Stimulated activated CD4-positive, alpha-beta T cell treated with anti-CD3 and anti-CD28 coated beads, Interleukin-2, amount 100 ng/mL, for 4 hours (primary cell): ENCODE results near the gene TMEM171.

Source experiments
- DNase-seq: peaks from one replicate; pipeline ENCODE4 v3.0.0-alpha.2; 2020; ENCODE audit warnings: low read depth

The TMEM171 gene, protein sequence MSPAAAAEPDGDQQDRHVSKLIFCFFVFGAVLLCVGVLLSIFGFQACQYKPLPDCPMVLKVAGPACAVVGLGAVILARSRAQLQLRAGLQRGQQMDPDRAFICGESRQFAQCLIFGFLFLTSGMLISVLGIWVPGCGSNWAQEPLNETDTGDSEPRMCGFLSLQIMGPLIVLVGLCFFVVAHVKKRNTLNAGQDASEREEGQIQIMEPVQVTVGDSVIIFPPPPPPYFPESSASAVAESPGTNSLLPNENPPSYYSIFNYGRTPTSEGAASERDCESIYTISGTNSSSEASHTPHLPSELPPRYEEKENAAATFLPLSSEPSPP

DNA sequence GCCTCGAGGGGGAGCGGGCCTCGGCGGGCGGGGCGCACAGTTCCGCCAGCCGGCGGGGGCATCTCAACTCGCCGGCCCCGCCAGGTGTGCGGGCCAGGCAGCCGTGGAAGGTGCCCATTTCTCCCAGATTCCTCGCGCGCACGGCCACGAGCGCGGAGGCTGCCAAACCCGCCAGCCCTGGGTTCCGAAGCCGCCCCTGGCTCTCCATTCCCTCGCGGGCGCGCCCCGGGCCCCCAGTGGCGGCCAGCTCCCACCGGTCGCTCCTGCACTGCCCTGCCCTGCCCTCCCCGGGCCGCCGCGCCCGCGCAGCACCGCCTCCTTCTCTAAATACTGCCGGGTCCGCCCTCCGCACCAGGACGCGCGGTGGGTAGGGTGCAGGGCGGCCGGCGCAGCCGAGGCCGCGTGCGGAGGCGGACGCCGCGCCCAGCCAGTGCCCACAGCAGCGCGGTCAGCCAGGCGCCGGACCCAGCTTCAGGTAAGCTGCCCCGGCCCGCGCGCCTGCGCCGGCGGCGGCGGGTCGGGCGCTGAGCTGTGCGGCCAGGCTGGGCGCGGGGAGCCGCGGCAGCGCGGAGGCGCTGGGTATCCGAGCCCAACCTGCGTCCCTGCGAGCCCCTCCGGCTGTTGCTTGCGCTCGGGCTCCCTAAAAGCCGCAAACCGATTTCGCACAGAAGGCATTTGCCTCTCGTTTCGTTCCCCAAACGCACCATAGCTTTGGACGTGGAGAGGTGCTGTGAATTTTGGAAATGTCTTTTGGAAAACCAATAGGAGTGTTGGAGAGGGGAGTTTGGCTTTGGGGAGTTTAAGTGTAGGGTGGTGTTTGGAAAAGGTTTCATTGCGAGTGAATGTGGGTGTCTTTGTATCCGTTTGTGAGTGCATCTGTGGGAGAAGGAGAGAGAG is at the start of gene TMEM171:
TSS of gene TMEM171 (plus strand) at position 354 of the 897 bp plus-strand sequence. CDS start 2,799 bp downstream, outside the sequence.
- no peak for DNase-seq

DNA sequence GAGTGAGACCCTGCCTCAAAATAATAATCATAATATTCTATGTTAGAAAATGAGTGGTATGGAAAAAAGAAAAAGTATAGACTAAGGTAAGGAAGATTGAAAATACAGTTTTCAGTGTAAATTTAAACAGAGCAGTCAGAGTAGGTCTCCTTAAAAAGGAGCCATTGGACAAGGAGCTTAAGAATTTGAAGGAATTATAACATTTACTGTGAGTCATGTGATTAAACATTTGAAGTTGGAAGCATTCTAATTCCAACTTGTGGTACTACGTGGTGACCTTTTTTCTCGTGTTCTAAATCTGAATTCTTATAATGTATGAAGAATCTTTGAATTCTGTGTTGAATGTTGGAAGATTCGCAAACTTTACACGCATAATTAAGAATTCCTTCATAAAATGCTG is 39.3 kb upstream of the TMEM171 start:
- DNase-seq, result no peak

DNA sequence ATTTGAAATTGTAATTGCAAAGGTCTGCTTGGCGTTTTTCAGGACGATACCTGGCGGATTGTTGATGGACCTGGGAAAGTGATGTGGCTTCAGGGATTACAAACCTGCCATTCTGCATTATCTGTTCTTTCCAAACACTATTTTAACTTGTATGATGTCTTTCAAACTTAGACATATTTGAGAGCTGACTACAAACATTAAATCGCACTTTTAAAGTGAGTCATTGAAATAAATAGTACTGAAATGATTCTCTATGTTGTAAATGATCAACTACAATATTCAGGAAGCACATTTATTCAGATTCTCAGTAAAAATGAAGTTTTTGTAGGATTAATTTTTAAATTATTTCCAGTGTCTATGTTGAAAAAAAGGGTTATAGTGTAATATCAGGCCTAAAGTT is 32.3 kb upstream of the TMEM171 start:
- no peak for DNase-seq

DNA sequence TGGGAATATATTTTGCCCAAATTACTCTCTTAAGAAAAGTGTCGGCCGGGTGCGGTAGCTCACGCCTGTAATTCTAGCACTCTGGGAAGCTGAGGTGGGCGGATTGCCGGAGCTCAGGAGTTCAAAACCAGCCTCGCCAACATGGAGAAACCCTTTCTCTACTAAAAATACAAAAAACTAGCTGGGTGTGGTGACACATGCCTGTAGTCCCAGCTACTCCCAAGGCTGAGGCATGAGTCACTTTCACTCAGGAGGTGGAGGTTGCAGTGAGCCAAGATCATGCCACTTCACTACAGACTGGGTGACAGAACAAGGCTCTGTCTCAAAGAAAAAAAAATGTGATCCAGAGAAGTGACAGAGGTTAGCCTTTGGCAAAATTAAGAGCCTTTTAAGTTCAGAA is 26.4 kb upstream of the TMEM171 start:
- no peak for DNase-seq

DNA sequence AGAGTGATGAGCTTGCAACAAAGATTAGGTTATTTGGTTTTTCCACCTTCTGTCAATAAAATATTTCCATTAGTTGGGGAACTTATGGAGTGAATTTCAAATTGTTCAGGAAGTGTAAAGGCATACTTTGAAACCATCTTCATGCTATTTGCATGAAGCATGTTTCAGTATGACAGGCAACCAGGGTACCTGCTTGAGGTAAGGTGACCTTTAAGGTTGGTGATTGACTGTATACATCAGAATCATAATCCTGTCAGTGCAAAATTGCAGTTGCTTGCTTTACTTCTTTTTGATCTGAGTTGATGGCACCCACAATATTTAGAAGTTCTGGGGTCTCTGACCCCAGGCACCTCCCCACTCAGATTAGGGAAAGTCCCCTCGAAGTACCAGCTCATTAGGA is 26.0 kb upstream of the TMEM171 start:
- DNase-seq, result no peak

DNA sequence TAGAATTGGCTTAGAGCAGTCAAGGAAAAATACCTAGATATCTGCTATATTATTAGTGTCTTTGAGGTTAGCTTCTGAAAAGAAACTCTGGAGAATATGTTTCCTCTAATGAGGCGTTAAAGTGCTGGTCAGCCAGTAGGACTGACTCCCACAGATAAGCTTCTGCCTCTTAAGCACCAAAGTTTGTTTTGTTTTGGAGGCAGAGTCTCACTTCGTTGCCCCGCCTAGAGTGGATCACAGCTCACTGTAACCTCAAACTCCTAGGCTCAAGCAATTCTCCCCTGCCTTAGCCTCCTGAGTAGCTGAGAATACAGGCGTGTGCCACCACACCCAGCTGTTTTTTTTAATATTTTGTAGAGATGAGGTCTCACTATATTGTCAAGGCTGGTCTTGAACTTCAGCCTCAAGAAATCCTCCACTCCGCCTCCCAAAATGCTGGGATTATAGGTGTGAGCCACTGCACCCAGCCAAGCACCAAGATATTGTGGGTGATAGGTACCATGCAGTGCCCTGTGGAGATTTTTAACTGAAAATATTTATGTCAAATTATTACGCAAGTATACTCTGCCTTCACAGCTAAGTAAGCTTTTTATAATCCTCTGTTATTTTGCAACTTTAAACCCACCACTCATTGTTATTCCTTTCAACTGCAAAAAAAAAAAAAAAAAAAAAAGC is 24.7 kb upstream of the TMEM171 start:
- DNase-seq, result no peak

DNA sequence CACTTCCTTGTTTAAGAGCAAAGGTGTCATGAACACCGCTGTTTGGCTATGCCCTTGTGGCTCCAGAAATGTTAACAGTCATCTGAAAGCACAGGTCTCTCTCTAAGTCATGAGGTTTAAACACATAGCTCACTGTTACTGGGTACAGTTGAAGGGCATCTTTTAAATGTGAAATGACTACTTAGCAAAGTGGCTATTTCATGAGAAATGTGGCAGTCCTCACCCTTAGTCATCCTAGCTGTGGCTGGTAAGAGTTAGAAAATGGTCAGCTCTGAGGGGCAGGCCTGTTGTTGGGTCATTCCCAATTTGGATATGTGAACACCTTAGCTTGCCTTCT is 24.2 kb upstream of the TMEM171 start:
- no peak for DNase-seq

DNA sequence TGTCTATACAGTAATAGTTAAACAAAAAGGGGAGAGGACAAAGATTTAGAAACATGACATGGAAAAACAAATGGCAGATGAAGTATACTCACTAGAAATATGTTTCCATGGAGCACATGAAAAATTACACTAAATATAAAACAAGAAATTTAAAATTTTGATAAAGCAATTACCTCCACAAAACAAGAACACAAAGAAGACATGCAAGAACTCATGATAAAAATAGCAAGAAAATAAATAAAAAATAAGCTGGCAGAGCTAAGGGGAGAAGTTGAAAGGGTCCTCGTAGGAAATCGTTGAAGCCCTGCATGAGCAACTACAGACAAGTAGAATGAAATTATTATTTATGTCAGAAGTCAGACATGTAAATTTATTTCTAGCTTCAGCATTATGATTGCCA is 22.6 kb upstream of the TMEM171 start:
- no peak for DNase-seq

DNA sequence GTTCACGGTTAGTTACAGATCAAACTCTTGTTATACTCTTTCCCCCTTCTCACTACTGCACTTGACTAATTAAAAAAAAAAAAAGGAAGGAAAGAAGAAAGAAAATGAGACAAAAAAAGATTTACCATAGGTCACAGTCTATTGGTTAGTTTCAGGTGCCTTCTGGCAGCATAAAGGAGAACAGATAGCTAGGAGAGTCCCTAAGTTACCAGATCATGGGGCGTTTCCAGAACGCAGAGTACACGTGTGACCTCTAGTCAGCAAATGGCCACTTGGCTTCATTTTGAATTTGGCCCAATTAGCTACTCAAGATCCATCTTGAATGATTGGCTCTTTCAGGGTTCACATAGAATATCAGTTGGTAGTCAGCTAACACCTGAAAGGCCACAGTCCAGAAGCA is 20.3 kb upstream of the TMEM171 start:
- DNase-seq, result no peak

DNA sequence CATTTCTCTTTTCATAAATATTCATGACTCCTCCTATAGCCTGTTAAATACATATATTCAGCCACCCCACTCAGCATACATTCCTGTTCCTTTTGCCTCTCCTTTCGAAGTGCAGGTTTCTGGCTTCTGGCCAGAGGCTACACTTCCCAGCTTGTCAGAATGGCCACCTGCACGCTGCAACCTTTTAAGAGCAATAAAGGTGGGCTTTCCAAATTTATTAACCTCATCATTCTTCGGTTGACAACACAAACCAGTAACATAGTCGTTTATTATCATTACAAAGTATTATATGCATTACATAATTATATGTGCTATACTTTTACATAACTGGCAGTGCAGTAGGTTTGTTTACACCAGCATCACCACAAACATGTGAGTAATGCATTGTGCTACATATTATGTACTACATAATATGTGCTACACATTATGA is 16.5 kb upstream of the TMEM171 start:
- no peak for DNase-seq

DNA sequence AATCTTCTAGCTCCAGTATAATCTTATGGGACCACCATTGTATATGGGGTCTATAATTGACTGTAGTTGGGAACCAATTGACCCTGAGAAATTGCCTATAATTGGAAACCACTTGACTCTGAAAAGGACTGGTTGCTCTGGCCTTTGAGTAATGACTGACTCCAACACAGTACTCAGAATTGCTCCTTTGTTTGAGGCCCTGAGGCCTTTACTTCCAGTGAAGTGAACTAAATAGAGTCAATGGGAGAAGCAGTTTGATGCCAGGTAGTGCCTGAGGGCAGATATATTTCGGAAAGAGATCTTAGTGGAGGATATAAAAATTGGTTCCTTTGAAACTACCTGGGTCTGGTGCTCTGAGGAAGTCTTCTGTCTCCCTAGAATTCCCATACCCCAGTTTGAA is 16.0 kb upstream of the TMEM171 start:
- DNase-seq, result no peak

DNA sequence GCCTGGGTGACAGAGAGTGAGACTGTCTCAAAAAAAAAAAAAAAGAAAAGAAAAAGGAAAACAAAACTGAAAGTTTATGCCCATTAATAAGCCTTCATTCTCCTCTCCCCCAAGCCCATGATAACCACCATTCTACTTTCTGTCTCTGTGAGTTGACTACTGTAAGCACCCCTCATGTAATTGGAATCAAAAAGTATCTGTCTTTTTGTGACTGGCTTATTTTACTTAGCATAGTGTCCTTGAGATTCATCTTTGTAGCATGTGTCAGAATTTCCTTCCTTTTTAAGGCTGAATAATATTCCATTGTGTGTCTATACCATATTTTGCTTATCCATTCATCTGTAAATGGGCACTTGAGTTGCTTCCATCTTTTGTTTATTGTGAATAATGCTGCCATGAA is 14.0 kb upstream of the TMEM171 start:
- DNase-seq, result no peak

DNA sequence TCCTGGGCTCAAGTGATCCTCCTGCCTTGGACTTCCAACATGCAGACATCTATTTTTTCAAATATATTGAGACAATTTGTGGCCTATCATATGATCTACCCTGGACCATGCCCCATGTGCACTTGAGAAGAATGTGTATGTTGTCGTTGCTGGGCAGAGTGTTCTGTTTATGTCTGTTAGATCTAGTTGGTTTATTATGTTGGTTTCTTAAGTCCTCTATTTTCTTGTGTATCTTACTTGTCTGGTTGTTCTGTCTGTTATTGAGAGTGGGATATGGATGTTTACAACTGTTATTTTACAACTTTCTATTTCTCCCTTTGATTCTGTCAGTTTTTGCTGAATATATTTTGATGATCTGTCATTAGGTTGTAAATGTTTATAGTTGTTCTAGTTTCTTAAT is 10.2 kb upstream of the TMEM171 start:
- DNase-seq, result no peak

DNA sequence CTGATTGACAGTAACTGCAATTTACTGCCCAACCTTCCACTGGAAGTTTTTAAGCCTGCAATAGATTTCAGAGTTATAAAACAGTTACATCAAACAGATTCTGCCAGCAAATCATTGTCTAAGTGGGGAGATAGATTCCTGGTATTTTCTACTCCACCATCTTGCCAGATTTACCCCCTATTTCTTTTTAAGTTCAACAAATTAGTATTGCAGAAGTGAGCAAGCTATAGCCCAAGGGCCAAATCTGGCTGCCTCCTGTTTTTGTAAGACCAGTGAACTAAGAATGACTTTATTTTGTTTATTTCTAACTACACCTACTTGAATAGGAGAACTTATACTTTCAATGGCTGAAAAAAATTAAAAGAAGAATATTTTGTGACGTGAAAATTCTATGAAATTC is 8.8 kb upstream of the TMEM171 start:
- no peak for DNase-seq

DNA sequence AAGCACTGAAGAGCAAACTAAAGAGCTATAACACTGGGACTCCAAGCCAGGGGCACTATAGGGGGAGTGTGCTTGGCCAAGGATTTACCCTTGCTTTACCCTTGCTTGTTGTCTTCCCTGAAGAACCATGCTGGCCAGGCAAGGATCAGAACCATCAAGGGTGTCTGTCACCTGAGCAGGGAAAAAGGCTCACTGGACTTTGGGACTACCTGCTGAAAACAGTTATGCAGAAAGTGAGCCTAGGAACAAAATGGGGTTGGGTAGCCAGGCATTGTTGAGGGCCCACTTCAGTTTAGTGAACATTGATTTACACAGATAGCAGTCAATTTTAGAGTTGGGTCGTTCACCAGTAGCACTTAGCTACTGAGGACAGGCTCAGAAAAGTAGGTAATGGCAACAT is 8.0 kb upstream of the TMEM171 start:
- DNase-seq, result no peak

DNA sequence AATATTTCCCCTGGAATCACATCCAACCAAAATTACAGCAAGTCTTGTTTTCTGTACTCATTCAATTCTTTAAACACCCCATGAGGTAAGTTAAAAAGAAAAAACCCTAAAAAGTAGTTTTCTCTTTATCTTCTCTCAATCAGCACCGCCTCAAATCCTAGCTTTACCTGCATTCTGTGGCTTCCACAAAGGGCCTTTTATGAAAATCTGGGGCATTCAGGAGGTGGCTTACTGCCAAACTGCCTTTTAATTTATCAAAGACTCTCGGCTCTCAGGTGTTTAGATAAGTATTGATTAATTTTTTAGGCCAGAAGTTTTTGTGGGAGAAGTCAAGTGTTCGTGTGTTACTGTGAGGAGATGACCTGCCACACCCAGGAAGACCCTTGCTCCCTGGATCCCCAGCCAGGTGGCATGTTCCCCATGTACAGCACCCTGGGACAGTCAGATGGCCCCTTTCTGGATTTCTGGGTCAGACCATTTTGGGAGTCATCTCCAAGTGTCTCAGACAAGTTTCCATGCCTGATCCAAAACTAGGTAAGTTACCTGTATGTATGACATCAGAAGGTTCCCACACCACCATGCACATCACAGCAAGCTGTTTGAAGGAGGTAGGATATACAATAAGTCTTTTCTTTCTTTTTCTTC is 6.2 kb upstream of the TMEM171 start:
- DNase-seq, result no peak

DNA sequence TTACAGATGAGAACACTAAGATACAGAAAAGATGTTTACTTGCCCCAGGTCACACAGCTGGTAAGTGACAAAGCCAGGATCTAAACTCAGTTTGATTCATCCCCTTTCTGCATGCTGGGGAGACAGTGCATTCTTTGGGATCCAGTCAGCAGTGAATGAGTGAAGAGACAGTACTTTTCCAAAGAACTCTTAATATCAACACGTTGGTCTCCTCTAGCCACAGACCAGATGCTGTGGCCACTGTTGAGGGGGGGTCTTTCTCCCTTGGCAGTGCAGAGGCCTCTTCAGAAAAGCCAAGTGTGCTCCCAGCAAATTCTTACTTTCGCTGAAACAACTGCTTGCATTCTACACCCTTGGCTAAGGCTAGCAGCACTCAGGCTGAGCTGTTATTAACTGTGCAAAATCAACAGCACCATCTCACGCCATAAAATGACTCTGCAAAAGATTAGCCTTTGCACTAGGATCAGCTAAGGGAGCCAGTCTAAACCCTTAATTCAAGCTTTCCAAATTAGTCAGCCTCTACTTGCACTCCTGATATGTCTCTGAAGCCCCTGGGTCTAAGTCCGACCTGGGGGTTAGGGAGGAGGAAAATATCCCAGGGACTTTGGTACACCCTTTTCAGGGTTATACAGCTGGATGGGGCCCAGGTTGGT is 4.8 kb upstream of the TMEM171 start:
- no peak for DNase-seq

DNA sequence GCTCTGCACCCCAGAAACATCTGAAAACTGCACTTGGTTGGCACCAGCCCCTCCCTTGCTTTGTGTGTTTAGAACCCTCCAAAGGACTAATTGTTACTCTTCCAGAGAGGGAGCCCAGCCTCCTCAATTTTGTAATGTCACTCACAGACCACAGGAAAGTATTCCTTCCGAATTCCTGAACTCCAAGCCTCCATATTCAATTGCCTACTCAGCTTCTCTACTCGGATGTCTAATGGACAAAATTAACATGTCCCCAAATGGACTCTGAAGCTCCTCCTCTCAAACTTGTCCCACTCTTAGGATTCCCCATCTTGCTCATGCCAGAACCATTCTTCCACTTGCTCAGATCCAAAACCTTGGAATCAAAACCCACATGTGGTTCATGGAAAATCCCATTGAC is 3.9 kb upstream of the TMEM171 start:
- DNase-seq, result no peak

DNA sequence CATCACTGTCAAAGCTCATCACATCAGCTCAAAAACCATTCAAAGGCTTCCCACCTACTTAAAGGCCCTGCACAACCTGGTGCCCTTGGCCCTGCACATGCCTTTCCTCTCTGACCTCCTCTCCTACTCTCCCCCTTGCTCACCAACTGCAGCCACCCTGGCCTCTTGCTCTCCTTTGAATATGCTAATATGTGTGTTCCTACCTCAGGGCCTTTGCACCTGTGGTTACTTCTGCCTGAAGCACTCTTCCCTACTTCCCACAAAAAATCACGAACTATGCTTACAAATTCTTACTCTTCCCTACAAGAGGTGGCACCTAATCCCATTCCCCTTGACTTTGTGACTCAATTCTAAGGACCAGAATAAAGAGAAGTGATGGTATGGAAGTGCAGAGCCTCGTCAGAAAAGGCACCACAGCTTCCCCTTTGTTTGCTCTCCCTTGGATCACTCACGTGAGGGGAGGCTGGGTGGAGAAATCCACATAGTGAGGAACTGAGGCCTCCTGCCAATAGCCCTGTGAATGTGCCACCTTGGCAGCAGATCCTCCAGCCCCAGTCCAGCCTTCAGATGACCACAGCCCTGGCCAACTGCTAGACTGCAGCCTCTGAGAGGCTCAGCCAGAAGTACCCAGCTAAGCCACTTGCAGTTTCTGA is 3.2 kb upstream of the TMEM171 start:
- no peak for DNase-seq

DNA sequence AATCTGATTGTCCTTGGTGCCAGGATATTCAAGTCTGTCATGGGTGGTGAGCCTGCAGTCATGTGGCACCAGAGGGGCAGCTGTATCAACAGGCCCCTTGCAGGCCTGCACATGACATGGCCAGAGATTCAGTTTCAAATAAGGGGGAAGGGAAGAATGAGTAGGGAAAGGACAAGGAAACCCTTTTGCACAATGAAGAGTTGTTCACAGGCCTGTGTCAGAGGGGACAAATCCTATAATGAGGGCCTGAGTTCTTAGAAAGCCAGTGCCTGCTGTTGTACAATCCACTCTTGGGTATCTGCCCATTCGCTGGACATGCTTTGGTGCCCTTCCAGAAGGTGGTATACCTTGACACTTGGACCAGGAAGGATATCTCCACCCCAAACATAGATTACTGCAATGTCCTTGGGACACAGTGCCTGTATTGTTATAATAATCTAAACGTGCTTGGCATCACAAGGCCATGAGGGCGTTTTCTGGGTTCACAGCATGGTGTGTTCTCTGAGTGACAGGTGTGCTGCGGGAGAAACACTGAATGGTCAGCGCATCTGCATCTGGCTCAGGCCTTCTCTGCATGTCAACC is 1.9 kb upstream of the TMEM171 start:
- no peak for DNase-seq
